ENCODE data around the gene CNOT3.

Gene CNOT3

DNA sequence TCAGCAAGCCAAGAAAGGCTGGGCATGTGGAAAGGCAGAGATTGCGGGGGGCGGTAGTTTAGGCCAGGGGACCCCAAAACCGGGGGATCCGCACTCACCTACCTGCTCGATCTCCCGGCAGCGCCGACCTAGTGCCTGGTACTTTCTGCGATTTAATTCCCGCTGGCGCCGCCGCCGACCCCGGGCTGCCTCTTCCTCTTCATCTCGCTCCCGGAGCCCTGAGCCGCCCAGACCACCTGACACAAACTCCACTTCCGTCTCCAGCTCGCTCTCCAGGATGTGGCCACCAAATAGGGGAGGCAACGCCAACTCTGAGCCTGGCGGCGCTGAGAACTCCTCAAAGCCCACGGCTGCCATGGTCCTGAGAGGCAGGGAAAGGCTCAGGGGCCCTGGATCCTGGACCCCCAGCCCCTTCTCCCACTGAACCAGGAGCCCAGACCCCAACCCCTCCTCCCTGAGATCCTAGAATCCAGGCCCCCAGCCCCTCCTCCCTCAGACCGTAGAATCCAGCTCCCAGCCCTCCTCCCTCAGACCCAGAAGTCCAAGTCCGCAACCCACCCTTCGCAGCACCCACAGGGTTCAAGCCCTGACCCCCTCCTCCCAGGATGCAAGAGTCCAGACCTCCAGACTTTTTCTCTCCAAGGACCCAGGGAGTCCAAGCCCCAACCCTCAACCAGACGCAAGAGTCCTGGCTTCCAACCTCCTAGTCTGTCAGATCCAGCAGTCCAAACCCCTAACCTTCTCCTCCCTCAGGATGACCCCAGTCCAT is 23.0 kb upstream of the CNOT3 start:
- TF ChIP-seq, protein P1, sequence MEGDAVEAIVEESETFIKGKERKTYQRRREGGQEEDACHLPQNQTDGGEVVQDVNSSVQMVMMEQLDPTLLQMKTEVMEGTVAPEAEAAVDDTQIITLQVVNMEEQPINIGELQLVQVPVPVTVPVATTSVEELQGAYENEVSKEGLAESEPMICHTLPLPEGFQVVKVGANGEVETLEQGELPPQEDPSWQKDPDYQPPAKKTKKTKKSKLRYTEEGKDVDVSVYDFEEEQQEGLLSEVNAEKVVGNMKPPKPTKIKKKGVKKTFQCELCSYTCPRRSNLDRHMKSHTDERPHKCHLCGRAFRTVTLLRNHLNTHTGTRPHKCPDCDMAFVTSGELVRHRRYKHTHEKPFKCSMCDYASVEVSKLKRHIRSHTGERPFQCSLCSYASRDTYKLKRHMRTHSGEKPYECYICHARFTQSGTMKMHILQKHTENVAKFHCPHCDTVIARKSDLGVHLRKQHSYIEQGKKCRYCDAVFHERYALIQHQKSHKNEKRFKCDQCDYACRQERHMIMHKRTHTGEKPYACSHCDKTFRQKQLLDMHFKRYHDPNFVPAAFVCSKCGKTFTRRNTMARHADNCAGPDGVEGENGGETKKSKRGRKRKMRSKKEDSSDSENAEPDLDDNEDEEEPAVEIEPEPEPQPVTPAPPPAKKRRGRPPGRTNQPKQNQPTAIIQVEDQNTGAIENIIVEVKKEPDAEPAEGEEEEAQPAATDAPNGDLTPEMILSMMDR (IDR thresholded peaks at IDR 0.05): no peak

DNA sequence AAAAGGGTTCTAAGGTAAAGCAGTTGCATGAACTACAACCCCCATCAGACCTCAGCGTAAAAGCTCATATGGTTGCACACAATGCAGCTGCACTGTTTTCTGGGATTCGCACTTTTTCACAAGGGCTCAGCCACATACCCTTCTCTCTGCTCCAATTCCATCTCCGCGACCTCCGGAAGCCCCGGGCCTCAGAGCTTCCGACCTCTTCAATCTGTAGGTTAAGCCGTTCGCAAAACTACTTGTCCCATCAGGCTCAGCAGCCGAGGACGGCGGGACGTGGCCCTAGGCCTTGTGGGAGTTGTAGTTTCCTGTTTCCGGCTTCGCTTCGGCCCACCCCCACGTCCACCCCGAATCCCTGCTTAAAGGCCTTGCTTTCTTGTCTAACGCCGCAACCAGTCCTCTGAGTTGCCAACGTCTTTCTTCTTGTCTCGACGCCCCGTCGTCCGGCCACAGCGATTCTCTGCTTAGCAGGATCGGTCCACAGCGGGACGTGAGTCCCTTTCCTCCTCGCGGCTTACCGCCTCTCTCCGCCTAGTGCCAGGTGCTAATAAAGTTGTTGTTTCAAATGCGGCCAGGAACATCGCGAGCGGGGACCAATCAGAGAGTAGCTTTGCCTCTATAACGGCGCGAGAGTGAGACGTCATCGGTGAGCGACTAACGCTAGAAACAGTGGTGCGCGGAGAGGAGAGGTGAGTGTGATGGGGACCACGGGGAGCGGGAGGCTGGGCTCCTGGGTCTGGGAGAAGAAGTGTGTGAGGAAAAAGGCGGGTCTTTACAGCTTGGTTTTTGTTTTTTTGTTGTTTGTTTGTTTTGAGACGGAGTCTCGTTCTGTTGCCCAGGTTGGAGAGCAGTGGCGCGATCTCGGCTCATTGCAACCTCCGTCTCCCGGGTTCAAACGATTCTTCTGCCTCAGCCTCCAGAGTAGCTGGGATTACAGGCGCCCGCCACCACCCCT is 22.2 kb upstream of the CNOT3 start, which contains the start of the genes PRPF31 and TFPT:
Gene PRPF31, plus strand, starts transcription at position 646 of the 955 bp plus-strand sequence. CDS start 2,525 bp downstream, outside the sequence.
Gene TFPT, minus strand, starts transcription at position 549 of the 955 bp plus-strand sequence. Its CDS starts 388 bp downstream, at position 161.
- TF ChIP-seq, protein P1 (IDR thresholded peaks at IDR 0.05): no peak

DNA sequence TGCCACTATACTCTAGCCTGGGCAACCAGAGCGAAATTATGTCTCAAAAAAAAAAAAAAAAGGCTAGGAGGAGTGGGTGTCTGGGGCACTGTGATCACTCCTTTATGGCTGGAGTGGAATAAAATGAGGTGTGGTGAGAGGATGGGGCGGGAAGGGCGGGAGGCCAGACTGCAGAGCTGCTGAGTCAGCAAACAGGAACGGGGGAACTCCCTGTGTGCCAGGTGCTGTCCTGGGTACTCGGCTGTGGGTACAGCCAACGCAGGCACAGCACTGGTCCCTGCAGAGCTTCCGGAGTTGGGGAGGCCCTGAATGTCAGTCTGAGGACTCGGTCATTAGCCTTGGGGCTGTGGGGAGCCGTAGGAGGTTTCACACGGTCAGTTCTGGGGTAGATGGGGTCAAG is 16.3 kb upstream of the CNOT3 start:
- TF ChIP-seq, protein P1 (IDR thresholded peaks at IDR 0.05): no peak

DNA sequence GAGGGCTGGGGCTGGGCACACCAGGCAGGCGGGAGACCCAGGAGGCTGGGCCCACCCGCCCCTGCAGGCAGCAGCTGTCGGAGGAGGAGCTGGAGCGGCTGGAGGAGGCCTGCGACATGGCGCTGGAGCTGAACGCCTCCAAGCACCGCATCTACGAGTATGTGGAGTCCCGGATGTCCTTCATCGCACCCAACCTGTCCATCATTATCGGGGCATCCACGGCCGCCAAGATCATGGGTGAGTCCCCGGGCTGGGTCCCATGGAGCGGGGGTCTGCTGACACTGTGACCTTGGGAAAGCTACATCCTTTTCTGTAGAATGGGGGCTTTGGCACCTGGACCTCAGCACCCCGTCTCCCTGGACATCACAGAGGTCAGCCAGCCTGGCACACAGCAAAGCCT is 13.9 kb upstream of the CNOT3 start:
- TF ChIP-seq, protein P1 (IDR thresholded peaks at IDR 0.05): no peak

DNA sequence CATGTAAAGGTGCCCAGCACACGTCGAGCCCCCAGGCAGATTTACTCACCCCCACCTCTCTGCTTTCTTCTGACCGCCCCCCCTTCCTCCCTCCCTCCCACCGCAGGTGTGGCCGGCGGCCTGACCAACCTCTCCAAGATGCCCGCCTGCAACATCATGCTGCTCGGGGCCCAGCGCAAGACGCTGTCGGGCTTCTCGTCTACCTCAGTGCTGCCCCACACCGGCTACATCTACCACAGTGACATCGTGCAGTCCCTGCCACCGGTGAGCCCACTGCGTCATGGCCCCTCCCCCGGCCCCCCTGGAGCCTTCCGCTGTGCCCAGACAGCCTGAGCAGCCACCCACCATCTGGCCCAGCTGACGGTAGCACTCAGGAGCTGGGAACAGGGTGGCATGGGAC is 13.2 kb upstream of the CNOT3 start:
- TF ChIP-seq, protein P1 (IDR thresholded peaks at IDR 0.05): no peak

DNA sequence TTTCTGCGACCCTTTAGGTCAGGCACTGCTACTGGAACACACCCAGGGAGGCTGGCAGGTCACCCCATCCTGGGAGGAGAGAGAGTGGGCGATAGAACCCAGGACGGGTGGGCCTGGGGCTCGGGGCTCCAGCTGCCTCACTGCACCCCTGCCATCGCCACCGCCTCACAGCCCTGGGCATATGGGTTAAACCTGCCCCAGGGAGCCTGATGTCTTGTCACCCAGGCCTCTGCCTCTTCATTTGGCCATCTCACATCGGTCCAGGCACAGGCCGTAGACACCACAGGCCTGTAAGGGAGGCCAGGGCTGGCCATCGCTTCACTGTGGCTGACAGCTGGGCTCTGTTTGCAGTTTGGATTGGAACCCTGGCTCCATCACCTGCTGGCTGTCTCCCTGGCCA is 11.8 kb upstream of the CNOT3 start:
- TF ChIP-seq, protein P1 (IDR thresholded peaks at IDR 0.05): no peak

DNA sequence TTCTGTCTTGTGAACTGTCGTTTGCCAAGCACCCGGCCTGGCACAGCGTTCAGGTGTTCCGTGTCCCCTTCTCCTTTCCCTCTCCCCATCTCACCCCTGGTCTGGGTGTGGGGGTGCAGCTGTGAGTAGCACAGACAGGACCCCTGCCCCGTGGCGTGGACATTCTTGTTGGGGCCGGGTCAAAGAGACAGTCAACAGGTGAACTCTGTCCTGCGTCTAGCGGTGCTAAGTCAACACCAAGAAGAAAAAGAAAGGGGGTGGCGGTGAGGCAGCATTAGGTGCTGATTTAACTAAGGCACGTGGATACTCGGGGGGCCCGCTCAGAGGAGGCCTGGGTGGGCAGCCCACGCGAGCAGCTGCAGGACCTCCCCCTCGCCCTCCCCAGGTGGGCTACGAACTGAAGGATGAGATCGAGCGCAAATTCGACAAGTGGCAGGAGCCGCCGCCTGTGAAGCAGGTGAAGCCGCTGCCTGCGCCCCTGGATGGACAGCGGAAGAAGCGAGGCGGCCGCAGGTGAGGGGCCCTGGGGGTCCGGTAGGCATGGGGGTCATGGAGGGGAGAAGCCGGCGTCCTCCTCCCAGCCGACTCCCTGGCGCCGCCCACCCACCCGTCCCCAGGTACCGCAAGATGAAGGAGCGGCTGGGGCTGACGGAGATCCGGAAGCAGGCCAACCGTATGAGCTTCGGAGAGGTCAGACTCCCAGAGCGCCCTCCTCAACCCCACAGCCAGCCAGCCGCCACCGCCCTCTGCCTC is 9.7 kb upstream of the CNOT3 start:
- TF ChIP-seq, protein P1 (IDR thresholded peaks at IDR 0.05): no peak
